COR-L47 (cell line): ENCODE measurements around the gene ZNF343.
"Not testable (repeated sequence)": the region's sequence is repeated elsewhere in the genome, so short reads cannot be mapped to it uniquely, and the experiment has no call there.

Source experiments
- DNase-seq: peaks from one replicate; lab custom pipeline; 2025; lab: John Stamatoyannopoulos, UW

Gene ZNF343

GRCh38 chr20:2508631-2509467 is at the start of gene ZNF343:
Gene ZNF343 (minus strand): TSS chr20:2508915. CDS start chr20:2493895, 15,020 bp downstream.
- DNase-seq = peak; percentile 38

- no peak for DNase-seq
Observed at GRCh38 chr20:2557873-2558580, 49.3 kb upstream of the ZNF343 start.

GRCh38 chr20:2545594-2545993 is 36.9 kb upstream of the ZNF343 start:
- DNase-seq = no peak

DNA sequence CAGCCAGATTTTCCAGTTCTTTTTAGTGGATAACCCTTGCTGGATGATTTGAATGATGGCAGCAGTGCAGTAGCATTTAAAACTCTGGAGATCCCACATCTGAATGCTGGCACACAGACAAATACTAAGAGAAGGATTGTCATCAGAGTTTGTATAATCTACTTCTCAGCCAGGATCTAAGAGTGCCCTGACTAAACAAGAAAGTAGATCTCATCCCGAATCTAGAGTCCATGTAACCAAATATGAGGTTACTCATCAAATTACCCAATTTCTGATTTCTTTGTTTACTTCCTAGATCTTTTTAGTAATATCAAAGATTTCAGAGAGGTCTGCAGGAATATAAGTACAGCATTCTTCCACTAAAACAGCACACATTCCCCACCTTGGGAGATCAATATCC is 35.5 kb upstream of the ZNF343 start:
- DNase-seq = no peak

GRCh38 chr20:2542361-2542760 is 33.6 kb upstream of the ZNF343 start:
- no peak for DNase-seq

DNA sequence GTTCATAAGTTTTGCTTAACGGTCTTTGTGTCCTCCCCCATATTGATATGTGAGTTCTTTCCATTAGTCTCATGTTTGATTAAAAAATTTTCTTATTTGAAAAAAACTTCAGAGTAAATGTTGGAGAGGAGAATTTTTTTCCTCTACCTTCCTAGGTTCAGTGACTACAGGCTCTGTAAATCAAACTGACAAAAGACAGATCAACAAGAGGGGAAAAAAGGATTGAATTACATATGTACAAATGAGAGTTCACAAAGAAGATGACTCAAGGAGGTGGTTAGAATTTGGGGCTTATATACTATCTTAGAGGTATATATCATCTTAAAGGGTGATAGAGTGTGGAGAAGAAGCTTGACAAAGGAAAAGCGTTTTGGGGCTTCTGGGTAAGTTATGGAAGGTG is 33.2 kb upstream of the ZNF343 start:
- DNase-seq = no peak

DNA sequence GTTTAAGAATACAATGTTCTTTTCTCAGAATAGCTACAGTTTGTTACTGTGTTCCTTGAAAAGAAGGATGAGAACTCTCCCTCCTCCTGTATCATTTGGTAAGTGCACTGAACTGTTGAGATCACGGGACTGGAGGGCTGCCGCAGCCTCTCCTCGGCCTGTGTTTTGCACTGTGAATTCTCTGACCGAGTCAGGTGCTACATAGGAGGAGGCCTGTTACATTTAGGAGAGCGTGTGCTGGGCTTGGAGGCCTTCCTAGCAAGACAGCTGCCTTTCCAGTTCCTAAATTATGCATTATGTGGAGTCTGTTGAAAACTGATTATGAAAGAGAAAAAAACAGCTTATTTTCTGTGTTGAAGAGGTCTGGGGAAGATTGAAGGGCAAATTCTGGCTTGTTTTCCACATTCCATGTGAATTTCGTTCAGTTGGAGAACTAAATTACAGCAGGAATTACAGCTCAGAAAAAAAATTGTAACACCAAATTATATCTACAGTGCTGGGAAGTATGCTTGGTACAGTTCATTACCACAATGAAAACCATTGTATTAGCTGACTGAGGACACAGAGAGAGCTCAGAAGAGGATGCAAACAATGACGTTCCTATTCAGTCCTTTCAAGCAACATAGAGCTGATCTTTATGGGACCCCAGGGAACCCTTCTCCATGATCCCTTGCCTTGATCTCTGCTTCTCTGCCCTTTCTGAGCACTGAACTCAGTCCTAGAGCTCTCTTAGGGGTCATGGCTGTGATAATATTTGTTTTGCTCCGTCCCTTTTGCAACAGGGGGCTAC is 30.4 kb upstream of the ZNF343 start:
- no peak for DNase-seq

DNA sequence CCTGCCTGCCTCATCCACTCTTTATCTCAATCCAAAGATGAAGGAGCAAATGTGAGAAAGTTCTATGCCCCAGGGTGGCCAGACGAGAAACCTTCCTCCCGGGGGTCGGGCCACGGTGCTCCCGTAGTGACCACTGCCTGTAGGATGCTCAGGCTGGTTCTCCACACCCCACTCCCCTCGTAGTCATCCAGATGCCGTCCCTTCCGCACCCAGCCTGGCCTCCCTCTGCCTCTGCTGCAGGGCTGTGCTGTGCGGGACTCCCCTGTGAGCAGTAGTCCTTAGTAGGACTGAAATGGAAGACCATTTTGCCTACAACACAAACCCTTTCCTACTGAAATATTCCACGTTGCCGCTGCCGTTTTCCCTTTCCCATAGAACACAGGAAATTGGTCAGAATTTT is 29.6 kb upstream of the ZNF343 start:
- DNase-seq = no peak

DNA sequence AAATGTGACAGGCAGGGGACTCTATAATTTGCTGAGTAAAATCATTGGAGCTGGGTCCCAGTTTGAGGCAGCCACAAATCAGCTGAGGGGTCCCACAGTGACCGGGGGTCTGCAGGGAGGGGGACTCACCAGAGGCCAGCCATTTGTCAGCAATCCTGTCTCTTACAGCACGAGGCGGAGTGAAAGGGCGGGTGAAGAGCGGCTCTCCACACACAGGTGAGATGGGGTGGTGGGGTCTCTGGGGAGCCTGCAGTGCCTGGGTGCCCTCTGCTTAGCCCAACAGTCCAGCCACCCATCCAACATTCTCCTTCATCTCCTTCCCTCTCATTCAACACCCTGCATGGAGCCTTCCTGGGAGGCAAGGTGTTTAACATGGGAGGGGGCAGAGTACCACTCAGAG is 28.4 kb upstream of the ZNF343 start:
- no peak for DNase-seq

GRCh38 chr20:2536560-2536986 is 27.9 kb upstream of the ZNF343 start, which contains the start of gene TMC2:
Gene TMC2 (plus strand): TSS chr20:2536573. CDS start chr20:2536622, 49 bp downstream.
- no peak for DNase-seq

DNA sequence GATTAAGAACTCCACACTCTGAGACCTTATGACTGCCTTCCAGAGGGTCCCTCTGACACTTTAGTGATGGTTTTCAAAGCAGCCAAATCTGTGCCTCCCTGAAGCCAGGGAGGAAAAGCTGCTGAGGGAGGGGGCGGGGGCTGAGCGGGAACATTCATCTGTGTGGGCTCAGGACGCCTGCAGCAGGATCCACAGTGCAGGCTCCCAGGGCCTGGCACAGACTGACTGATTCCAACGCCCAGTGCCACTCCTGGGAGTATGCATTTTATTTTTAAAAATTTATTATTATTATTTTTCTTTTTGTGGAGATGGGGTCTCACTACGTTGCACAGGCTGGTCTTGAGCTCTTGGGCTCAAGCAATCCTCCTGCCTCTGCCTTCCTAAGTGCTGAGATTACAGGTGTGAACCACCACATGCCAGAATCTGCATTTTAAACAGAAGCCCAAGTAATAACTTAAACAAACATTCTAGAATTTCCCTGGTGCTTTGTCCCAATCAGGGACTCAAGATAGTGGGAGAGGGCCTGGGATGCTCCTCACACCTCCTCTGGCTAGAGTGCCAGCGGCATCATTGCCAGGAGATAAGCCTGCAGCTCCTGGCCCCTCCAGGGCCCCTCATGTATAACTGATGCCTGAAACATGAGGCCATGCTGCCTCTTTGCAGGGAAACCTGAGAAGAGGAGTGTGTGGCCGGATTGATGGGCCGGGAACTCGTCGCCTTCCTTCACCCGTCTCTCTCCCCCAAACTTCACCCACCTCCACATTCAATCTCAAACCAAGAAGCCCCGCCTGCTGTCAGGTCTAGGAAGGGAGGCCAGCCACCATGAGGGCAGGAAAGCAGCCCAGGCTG is 27.2 kb upstream of the ZNF343 start:
- no peak for DNase-seq

GRCh38 chr20:2533118-2533517 is 24.4 kb upstream of the ZNF343 start:
- no peak for DNase-seq

DNA sequence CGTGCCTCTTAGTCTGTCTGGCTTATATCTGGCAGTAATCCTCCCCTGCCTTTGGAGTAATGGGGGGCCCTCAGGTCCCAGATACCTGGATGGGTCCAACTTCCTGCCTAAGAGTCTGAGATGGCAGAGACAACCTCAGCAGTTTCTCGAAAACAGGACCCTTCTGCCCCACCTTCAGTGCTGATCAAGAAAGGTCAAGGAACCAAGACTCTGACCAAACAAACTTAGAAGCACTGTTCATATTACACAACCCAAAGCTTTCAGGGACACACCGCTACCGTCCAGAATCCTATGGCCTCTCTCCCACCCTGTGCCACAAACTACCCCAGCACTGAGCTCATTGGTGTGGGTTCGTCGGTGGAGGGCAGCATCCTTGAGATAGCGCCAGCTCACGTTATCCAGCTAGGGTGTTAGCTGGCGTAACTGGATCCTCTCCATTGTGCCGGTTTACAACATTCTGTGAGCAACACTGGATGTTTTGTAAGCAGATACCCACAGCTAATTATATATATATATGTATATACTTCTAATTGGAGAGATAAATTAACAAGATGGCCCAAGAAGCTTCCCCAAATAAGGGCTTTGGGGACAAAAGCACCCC is 20.1 kb upstream of the ZNF343 start:
- DNase-seq = no peak

- no peak for DNase-seq
Observed at GRCh38 chr20:2527762-2528161, 19.0 kb upstream of the ZNF343 start.

- not testable (repeated sequence) for DNase-seq
Observed at GRCh38 chr20:2526218-2526583, 17.5 kb upstream of the ZNF343 start.

- peak; percentile 16 for DNase-seq
Observed at GRCh38 chr20:2524709-2525506, 16.2 kb upstream of the ZNF343 start.

DNA sequence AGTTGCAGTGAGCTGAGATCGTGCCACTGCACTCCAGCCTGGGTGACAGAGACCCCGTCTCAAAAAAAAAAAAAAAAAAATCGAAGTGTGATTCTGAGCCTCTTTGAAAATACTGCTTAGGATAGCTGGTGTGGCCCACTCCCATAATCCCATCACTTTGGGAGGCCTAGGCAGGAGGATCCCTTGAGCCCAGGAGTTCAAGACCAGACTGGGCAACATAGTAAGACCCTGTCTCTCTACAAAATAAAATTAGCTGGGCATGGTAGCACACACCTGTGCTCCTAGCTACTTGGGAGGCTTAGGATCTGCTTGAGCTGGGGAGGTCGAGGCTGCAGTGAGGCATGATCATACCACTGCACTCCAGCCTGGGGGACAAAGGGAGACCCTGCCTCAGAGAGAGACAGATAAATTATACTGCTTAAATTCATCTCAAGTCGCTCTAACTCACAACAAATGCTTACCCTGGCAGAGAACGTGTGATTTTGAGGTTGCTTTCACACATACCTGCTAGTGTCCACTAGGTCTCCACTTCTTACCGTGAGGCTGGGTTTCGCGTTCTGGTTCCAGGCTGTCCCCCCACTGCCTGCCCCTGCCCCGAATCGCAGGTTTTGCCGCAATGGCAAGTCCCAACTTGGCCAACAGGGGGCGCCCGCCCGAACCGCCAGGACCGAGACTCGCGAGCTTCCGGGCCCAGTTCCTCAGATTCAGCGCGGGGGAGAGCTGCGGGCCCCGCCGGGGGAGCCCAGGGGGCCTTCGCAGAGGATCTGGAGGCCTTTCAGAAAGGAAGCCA is 15.4 kb upstream of the ZNF343 start:
- peak; percentile 72 for DNase-seq

DNA sequence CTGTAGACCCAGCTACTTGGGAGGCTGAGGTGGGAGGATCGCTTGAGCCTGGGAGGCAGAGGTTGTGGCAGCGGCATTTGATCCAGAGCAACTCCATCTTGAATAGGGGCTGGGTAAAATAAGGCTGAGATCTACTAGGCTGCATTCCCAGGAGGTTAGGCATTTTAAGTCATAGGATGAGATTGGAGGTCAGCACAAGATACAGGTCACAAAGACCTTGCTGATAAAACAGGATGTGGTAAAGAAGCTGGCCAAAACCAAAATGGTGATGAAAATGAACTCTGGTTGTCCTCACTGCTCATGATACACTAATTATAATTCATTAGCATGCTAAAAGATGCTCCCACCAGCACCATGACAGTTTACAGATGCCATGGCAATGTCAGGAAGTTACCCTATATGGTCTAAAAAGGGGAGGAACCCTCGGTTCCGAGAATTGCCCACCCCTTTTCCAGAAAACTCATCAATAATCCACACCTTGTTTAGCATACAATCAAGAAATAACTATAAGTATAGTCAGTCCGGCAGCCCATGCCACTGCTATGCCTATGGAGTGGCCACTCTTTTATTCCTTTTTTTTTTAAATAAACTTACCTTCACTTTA is 14.2 kb upstream of the ZNF343 start:
- not testable (repeated sequence) for DNase-seq
